HTR-8/SVneo (cell line): Measurements from ENCODE around the gene AGBL4.

Experiments used
- DNase-seq: peaks from one replicate; pipeline ENCODE4 v3.0.0; 2011; ENCODE audit warnings: low spot score, mixed read lengths; ENCODE audit not compliant: insufficient read length
- FAIRE-seq: peaks from 2 replicates; lab custom pipeline; 2011; peaks lifted over from hg19 to GRCh38; lab: Jason Lieb, UNC

Gene AGBL4

GRCh38 chr1:48493970-48494769 lies 1529.6 kb downstream of the AGBL4 start:
- no peak for DNase-seq
- no peak for FAIRE-seq

- DNase-seq (no peak), FAIRE-seq (no peak)
These were observed 1530.7 kb downstream of the AGBL4 start for GRCh38 chr1:48493041-48493440.

- DNase-seq, result no peak
- FAIRE-seq, result no peak
These were observed 1531.4 kb downstream of the AGBL4 start for GRCh38 chr1:48492392-48492791.

- no peak for FAIRE-seq
- no peak for DNase-seq
These were observed 1535.0 kb downstream of the AGBL4 start for GRCh38 chr1:48488721-48489120.
